Activated CD8-positive, alpha-beta T cell treated with anti-CD3 and anti-CD28 coated beads for 36 hours (primary cell): ENCODE measurements around the gene ACSF2. TPM values are rescaled to one million over a fixed set of nuclear protein-coding genes. Genes with fewer than 3 reads are reported as not detected.

Experiments used
- ATAC-seq: fragments of 200-7000 bp; cut with Tn5 transposase; one replicate; pipeline ENCODE4 v1.10.0; 2021; ENCODE audit warnings: mild to moderate bottlenecking, moderate library complexity
- CTCF ChIA-PET: fragments of 350-600 bp; sonication (Branson Sonifier 250); formaldehyde crosslinking; loops from one replicate; lab custom pipeline; 2021; ENCODE audit warnings: antibody characterized with exemption; lab: Charles Lee
- POLR2A ChIA-PET: fragments of 350-600 bp; sonication (Branson Sonifier 250); formaldehyde crosslinking; loops from one replicate; lab custom pipeline; 2021; ENCODE audit warnings: antibody characterized with exemption; lab: Charles Lee
- DNase-seq: peaks from one replicate; pipeline ENCODE4 v3.0.0-alpha.2; 2020
- H3K27ac Mint-ChIP-seq: one replicate; pipeline ENCODE4 v1.8.0; 2021; ENCODE audit warnings: mild to moderate bottlenecking, mixed read lengths
- H3K27me3 Mint-ChIP-seq: one replicate; pipeline ENCODE4 v1.8.0; 2021; ENCODE audit warnings: mixed read lengths
- H3K36me3 Mint-ChIP-seq: one replicate; pipeline ENCODE4 v1.8.0; 2021; ENCODE audit warnings: low read depth, mixed read lengths
- H3K4me1 Mint-ChIP-seq: one replicate; pipeline ENCODE4 v1.8.0; 2021; ENCODE audit warnings: low read depth, mixed read lengths
- H3K4me3 Mint-ChIP-seq: one replicate; pipeline ENCODE4 v1.8.0; 2021; ENCODE audit warnings: mild to moderate bottlenecking, moderate library complexity, mixed read lengths
- H3K9me3 Mint-ChIP-seq: one replicate; pipeline ENCODE4 v1.8.0; 2021; ENCODE audit warnings: mixed read lengths
- intact Hi-C: fragments of 100-400 bp; cut with micrococcal nuclease; formaldehyde crosslinking; loops from one replicate; pipeline ENCODE4 v1.10.0; 2022
- total RNA-seq, 2 experiments: library from RNA; stranded (reverse); gene quantifications; one replicate each; pipeline ENCODE4 v1.2.3, GENCODE V29; 2021
- TF ChIP-seq, protein P1 (sequence below): fragments of 200-600 bp; IDR thresholded peaks from one replicate; pipeline ENCODE4 v1.8.0; 2022; ENCODE audit warnings: antibody characterized with exemption, mild to moderate bottlenecking

Gene ACSF2
- total RNA-seq, 2 experiments from 2014 or later = 14.5 to 17.5 TPM

DNA sequence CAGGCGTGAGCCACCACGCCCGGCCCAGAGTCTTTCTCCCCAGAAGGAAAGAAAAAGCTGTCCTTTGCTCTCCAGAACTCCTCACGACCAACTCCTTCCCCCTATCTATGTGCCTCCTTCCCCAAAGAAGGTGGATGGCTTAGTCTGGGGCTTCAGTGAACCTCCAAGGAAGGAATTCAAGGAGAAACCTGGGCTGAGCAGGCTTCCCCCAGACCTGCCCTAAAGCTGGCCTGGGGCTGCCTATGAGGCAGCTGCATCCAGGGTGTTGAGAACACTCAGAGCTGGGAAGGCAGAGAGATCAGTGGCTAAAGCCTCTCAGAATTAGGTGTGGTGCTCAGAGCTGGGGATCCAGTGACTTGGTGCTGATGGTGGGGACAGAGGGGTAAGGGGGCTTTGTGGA, 3.8 kb downstream of the ACSF2 start:
- Mint-ChIP-seq H3K9me3 (no peaks in the 10 kb centered on the region), H3K27me3 (no peaks in the 10 kb centered on the region), H3K27ac (no peak overlapping the region), H3K4me1 (peaks cover 17% of the 10 kb centered on the region), H3K36me3 (no peaks in the 10 kb centered on the region), H3K4me3 (no peak overlapping the region)
- ChIA-PET POLR2A (interaction anchor here (1.6 kb wide), 1 partner anchor 12 kb away, joined by 4 read pairs; no protein-coding TSS in a partner anchor), CTCF (interaction anchor here (0.6 to 2.8 kb wide), 5 partner anchors 8 to 146 kb away, joined by 3 to 11 read pairs (median 3); partner anchors contain the start of gene LRRC59)
- ATAC-seq = no peak
- TF ChIP-seq, protein P1, sequence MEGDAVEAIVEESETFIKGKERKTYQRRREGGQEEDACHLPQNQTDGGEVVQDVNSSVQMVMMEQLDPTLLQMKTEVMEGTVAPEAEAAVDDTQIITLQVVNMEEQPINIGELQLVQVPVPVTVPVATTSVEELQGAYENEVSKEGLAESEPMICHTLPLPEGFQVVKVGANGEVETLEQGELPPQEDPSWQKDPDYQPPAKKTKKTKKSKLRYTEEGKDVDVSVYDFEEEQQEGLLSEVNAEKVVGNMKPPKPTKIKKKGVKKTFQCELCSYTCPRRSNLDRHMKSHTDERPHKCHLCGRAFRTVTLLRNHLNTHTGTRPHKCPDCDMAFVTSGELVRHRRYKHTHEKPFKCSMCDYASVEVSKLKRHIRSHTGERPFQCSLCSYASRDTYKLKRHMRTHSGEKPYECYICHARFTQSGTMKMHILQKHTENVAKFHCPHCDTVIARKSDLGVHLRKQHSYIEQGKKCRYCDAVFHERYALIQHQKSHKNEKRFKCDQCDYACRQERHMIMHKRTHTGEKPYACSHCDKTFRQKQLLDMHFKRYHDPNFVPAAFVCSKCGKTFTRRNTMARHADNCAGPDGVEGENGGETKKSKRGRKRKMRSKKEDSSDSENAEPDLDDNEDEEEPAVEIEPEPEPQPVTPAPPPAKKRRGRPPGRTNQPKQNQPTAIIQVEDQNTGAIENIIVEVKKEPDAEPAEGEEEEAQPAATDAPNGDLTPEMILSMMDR = no peak
- intact Hi-C loops = no loop called here
- DNase-seq = no peak

DNA sequence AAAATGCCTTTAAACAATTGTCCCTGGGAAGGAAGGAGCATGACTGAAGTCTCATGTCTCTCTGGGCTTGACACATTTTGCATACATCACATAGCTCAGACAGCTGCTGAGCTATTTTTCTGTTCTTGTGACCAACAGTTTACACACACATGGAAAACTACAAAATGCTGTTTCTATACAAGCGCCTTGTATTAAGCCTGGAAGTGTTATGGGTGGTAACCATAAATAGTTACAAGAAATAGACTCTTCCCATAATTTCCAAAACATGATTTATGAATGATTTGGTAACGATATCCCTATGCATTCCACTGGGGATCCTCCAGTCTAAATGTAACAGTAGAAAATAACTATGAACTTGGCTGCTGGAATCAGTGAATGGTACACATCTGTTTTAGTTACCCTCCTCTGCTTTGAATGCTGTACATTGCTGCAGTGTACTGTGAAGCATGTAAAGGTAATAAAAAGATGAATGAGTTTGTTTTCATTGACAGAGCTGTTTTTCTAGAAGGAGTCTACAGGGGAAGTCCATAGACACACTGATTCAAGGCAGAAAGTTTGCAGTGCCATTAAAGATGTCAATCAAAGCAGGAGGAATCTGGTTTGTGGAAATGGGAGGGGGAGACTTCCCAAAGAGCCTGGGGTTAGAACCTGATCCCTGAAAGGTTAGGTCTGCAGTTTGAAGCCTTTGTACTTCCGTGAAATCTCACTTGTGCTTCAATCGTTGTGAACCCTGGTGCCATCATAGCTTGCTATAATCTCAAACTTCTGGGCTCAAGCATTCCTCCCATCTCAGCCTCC, 5.0 kb downstream of the ACSF2 start:
- intact Hi-C loops = no loop called here
- ATAC-seq = no peak
- no peaks in the 10 kb centered on the region for H3K36me3 Mint-ChIP-seq
- TF ChIP-seq, protein P1 = no peak
- no peak overlapping the region for H3K4me3 Mint-ChIP-seq
- H3K27me3 Mint-ChIP-seq = no peaks in the 10 kb centered on the region
- no peak for DNase-seq
- H3K27ac Mint-ChIP-seq = no peak overlapping the region
- CTCF ChIA-PET = interaction anchor here (1.0 to 1.2 kb wide), 2 partner anchors 12 to 168 kb away, joined by 3 read pairs; no protein-coding TSS in a partner anchor
- POLR2A ChIA-PET = interaction anchor here (1.1 kb wide), 1 partner anchor 19 kb away, joined by 3 read pairs; no protein-coding TSS in a partner anchor
- no peaks in the 10 kb centered on the region for H3K9me3 Mint-ChIP-seq
- peaks cover 12% of the 10 kb centered on the region for H3K4me1 Mint-ChIP-seq

DNA sequence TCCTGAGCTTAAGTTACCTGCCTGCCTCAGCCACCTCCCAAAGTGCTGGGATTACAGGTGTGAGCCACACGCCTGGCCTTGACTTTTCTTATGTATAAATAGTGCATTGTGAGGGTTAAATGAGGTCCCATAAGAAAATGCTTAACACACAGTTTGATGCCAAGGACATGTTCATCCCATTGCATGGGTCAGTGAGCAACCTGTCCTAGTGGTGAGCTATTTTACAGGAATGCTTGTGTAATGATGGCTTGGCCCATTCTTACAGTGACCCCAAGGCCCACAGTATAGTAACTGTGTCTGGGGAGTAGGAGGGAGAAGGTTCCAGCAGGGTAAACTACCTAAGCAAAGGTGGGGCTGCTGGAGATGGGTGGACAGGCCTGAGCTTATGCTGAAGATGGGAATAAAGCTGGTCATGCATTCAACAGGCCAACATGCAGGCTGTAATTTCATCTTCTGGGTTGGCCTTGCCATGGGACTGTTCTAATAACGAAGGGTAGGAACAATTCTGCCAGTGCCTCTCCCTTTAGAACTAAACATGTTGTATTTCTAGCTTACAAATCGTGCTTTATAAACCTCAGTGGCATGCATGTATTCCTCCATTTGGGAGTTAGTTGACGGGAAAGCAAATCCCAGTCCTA, 6.2 kb downstream of the ACSF2 start:
- TF ChIP-seq, protein P1 = no peak
- Mint-ChIP-seq H3K27ac (no peak overlapping the region), H3K36me3 (no peaks in the 10 kb centered on the region), H3K4me3 (no peak overlapping the region), H3K9me3 (no peaks in the 10 kb centered on the region), H3K4me1 (peaks cover 6% of the 10 kb centered on the region), H3K27me3 (no peaks in the 10 kb centered on the region)
- CTCF ChIA-PET = interaction anchor here (1.0 to 1.2 kb wide), 3 partner anchors 42 to 167 kb away, joined by 3 read pairs; no protein-coding TSS in a partner anchor
- DNase-seq (no peak), ATAC-seq (no peak)
- intact Hi-C loops = no loop called here
- POLR2A ChIA-PET = no interaction called here

DNA sequence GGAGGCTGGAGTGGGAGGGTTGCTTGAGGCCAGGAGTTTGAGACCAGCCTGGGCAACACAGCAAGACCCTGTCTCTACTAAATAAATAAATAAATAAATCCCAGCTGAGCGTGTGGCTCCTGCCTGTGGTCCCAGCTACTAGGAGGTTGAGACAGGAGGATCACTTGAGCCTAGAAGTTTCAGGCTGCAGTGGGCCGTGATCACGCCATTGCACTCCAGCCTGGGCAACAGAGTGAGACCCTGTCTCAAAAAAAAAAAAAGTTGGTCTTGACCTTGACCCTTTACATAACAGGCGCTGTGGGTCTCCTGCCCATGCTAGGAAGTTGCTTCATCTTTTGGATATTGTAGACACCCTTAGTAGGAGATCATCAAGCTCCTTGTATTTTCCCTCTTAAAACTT, 11.4 kb downstream of the ACSF2 start:
- no peaks in the 10 kb centered on the region for H3K27me3 Mint-ChIP-seq
- H3K4me1 Mint-ChIP-seq = no peaks in the 10 kb centered on the region
- no peak for DNase-seq
- ChIA-PET POLR2A (no interaction called here), CTCF (interaction anchor here (0.7 to 1.4 kb wide), 2 partner anchors 9 to 15 kb away, joined by 3 to 5 read pairs; no protein-coding TSS in a partner anchor)
- no peaks in the 10 kb centered on the region for H3K9me3 Mint-ChIP-seq
- TF ChIP-seq, protein P1 = no peak
- H3K36me3 Mint-ChIP-seq = no peaks in the 10 kb centered on the region
- H3K27ac Mint-ChIP-seq = no peak overlapping the region
- no peak for ATAC-seq
- H3K4me3 Mint-ChIP-seq = no peak overlapping the region
- intact Hi-C loops = no loop called here
